CD4-positive, alpha-beta T cell treated with Interleukin-15 for 1 hour (primary cell): Measurements from ENCODE around the gene GNAO1.
A peak's percentile ranks its signal among the peaks of the same experiment; 100 is the strongest.

Experiments used
- DNase-seq: peaks from one replicate; pipeline ENCODE4 v3.0.0-alpha.2; 2020

The GNAO1 gene

GRCh38 chr16:56267888-56268287, 76.6 kb downstream of the GNAO1 start:
- DNase-seq, result no peak

GRCh38 chr16:56268799-56269198, 77.5 kb downstream of the GNAO1 start:
- no peak for DNase-seq

- DNase-seq, result no peak
Measured at GRCh38 chr16:56269281-56269680, 78.0 kb downstream of the GNAO1 start.

- no peak for DNase-seq
Measured at GRCh38 chr16:56269811-56270684, 78.8 kb downstream of the GNAO1 start.

GRCh38 chr16:56270828-56271227, 79.5 kb downstream of the GNAO1 start:
- no peak for DNase-seq

- no peak for DNase-seq
Measured at GRCh38 chr16:56272583-56272894, 81.2 kb downstream of the GNAO1 start.

GRCh38 chr16:56273615-56274014, 82.3 kb downstream of the GNAO1 start:
- no peak for DNase-seq

GRCh38 chr16:56274369-56274768, 83.1 kb downstream of the GNAO1 start:
- DNase-seq, result no peak

GRCh38 chr16:56275076-56275475, 83.8 kb downstream of the GNAO1 start:
- DNase-seq, result no peak

GRCh38 chr16:56275801-56276200, 84.5 kb downstream of the GNAO1 start:
- no peak for DNase-seq

- DNase-seq, result no peak
Measured at GRCh38 chr16:56277075-56277474, 85.8 kb downstream of the GNAO1 start.

- DNase-seq, result no peak
Measured at GRCh38 chr16:56278196-56278855, 87.0 kb downstream of the GNAO1 start.

- peak; percentile 33 for DNase-seq
Measured at GRCh38 chr16:56279132-56279531, 87.8 kb downstream of the GNAO1 start.

GRCh38 chr16:56279914-56280313, 88.6 kb downstream of the GNAO1 start:
- no peak for DNase-seq

- no peak for DNase-seq
Measured at GRCh38 chr16:56281249-56281805, 90.0 kb downstream of the GNAO1 start.

- DNase-seq, result no peak
Measured at GRCh38 chr16:56282451-56282850, 91.2 kb downstream of the GNAO1 start.

GRCh38 chr16:56284521-56284920, 93.2 kb downstream of the GNAO1 start:
- DNase-seq, result no peak

GRCh38 chr16:56286809-56287208, 95.5 kb downstream of the GNAO1 start:
- peak; percentile 32 for DNase-seq

GRCh38 chr16:56288019-56288418, 96.7 kb downstream of the GNAO1 start:
- DNase-seq, result no peak

GRCh38 chr16:56289416-56289815, 98.1 kb downstream of the GNAO1 start:
- no peak for DNase-seq

- DNase-seq, result no peak
Measured at GRCh38 chr16:56289862-56290261, 98.6 kb downstream of the GNAO1 start.

- DNase-seq, result no peak
Measured at GRCh38 chr16:56294014-56294413, 102.7 kb downstream of the GNAO1 start.

GRCh38 chr16:56294579-56294978, 103.3 kb downstream of the GNAO1 start:
- DNase-seq, result no peak

- DNase-seq, result no peak
Measured at GRCh38 chr16:56295059-56295665, 103.9 kb downstream of the GNAO1 start.
